ENCODE data around the gene NTRK1. TPM values are rescaled to one million over a fixed set of nuclear protein-coding genes. Genes with fewer than 3 reads are reported as not detected.

NTRK1 gene
- polyA plus RNA-seq, 1 experiment, result 0.02 TPM

- Histone ChIP-seq H3K36me3 (ENCODE audit: control insufficient read depth, insufficient read depth, low read length) (peaks cover 39% of the 10 kb centered on the region), H3K27me3 (ENCODE audit: control insufficient read depth, insufficient read depth, low read length) (no peaks in the 10 kb centered on the region), H3K4me3 (ENCODE audit: low read depth, low read length) (no peak overlapping the region)
- ChIA-PET CTCF (interaction anchor here (0.8 to 6.4 kb wide), 4 partner anchors 14 to 224 kb away, joined by 3 to 64 read pairs (median 3); no protein-coding TSS in a partner anchor), POLR2A (no interaction called here)
- no peak for TF ChIP-seq CTCF (IDR thresholded peaks at IDR 0.05; ENCODE audit: insufficient read depth, low read depth, low read length)
- DNase-seq (ENCODE audit: low read depth), result no peak
Measured at GRCh38 chr1:156913809-156914387, 53.2 kb downstream of the NTRK1 start.

- no peak for DNase-seq (ENCODE audit: low read depth)
- POLR2A ChIA-PET, result no interaction called here
- no peaks in the 10 kb centered on the region for H3K27me3 ChIP-seq (ENCODE audit: control insufficient read depth, insufficient read depth, low read length)
- no peak overlapping the region for H3K4me3 ChIP-seq (ENCODE audit: low read depth, low read length)
- CTCF ChIA-PET, result interaction anchor here (0.8 to 6.4 kb wide), 2 partner anchors 15 kb away, joined by 3 to 64 read pairs; no protein-coding TSS in a partner anchor
- no peak for TF ChIP-seq CTCF (IDR thresholded peaks at IDR 0.05; ENCODE audit: insufficient read depth, low read depth, low read length)
- peaks cover 34% of the 10 kb centered on the region for H3K36me3 ChIP-seq (ENCODE audit: control insufficient read depth, insufficient read depth, low read length)
Measured at GRCh38 chr1:156914440-156914856, 53.8 kb downstream of the NTRK1 start.

- H3K36me3 ChIP-seq (ENCODE audit: control insufficient read depth, insufficient read depth, low read length), result no peaks in the 10 kb centered on the region; the same call in none of the 2 replicates
- H3K4me3 ChIP-seq (ENCODE audit: low read depth, low read length), result no peak within 1 kb of the TSS
- no peak for DNase-seq (ENCODE audit: low read depth)
- POLR2A ChIA-PET, result no interaction called here
- TF ChIP-seq CTCF (IDR thresholded peaks at IDR 0.05; ENCODE audit: insufficient read depth, low read depth, low read length), result peak; percentile 84
- CTCF ChIA-PET, result interaction anchor here (0.6 to 13.1 kb wide), 23 partner anchors 9 to 260 kb away, joined by 3 to 298 read pairs (median 3); partner anchors contain the start of genes METTL25B, NTRK1 and PEAR1
- peaks cover 20% of the 10 kb centered on the region for H3K27me3 ChIP-seq (ENCODE audit: control insufficient read depth, insufficient read depth, low read length)
Measured at GRCh38 chr1:156920233-156921052, 59.8 kb downstream of the NTRK1 start, which contains the start of gene LRRC71. TSS of gene LRRC71 (plus strand) at chr1:156920632. CDS start at chr1:156920804, 172 bp downstream.

GRCh38 chr1:156921053-156921529, 60.4 kb downstream of the NTRK1 start:
- no peak for TF ChIP-seq CTCF (IDR thresholded peaks at IDR 0.05; ENCODE audit: insufficient read depth, low read depth, low read length)
- Histone ChIP-seq H3K4me3 (ENCODE audit: low read depth, low read length) (no peak overlapping the region), H3K27me3 (ENCODE audit: control insufficient read depth, insufficient read depth, low read length) (peaks cover 20% of the 10 kb centered on the region), H3K36me3 (ENCODE audit: control insufficient read depth, insufficient read depth, low read length) (no peaks in the 10 kb centered on the region; the same call in none of the 2 replicates)
- ChIA-PET CTCF (interaction anchor here (0.6 to 13.1 kb wide), 12 partner anchors 9 to 194 kb away, joined by 3 to 298 read pairs (median 3); partner anchors contain the start of genes METTL25B, NTRK1 and PEAR1), POLR2A (no interaction called here)
- DNase-seq (ENCODE audit: low read depth), result no peak
